HFF-Myc (cell line): ENCODE measurements around the gene NHLRC4.

ENCODE experiments used
- DNase-seq: peaks from one replicate; pipeline ENCODE4 v3.0.0-alpha.2; 2011; ENCODE audit warnings: low read depth; ENCODE audit errors: extremely low read depth
- H3K4me3 ChIP-seq: replicated peaks from 2 replicates; pipeline ENCODE4 v1.5.1; 2011; ENCODE audit warnings: low read depth, mild to moderate bottlenecking, control low read depth, low read length
- TF ChIP-seq, protein P1 (sequence below): IDR thresholded peaks from 2 replicates; pipeline ENCODE4 v1.5.1; 2012; ENCODE audit warnings: mild to moderate bottlenecking, low read depth, low read length, control low read depth; ENCODE audit errors: missing control alignments

Gene NHLRC4

DNA sequence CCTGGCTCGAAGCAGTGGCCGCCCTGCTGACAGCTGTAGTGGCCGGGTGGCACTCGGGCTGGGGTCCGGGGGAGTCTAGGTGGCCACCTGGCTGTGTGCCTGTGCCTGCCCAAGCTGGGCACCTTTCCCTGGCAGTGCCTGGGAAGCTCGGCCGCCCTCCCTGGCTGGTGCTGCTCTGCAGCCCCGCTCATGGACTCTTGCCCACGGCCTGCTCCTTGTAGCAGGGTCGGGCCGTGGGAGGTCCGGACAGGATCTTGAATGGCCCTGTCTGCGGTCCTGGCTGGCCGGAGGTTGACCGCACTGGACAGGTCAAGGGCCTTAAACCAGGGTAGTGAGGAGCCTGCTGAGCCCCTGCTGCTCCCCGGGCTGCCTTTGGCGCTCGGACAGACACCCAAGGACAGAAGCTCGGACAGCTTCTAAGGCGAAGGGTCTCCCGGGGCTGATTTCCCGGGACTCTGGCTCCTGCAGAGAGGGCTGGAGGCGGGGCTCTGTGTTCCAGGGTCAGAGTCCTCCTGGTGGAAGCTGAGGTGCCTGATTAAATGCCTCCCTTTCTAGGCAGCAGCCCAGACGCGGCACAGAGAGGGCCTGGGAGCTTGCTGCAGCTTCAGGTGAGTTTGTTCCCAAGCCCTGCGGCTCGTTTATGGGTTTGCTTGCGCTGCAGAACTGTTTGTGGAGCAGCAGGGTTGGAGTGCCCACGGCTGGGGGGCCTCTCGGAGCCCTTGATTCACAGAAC lies 33.2 kb upstream of the NHLRC4 start:
- no peak overlapping the region for H3K4me3 ChIP-seq
- TF ChIP-seq, protein P1, sequence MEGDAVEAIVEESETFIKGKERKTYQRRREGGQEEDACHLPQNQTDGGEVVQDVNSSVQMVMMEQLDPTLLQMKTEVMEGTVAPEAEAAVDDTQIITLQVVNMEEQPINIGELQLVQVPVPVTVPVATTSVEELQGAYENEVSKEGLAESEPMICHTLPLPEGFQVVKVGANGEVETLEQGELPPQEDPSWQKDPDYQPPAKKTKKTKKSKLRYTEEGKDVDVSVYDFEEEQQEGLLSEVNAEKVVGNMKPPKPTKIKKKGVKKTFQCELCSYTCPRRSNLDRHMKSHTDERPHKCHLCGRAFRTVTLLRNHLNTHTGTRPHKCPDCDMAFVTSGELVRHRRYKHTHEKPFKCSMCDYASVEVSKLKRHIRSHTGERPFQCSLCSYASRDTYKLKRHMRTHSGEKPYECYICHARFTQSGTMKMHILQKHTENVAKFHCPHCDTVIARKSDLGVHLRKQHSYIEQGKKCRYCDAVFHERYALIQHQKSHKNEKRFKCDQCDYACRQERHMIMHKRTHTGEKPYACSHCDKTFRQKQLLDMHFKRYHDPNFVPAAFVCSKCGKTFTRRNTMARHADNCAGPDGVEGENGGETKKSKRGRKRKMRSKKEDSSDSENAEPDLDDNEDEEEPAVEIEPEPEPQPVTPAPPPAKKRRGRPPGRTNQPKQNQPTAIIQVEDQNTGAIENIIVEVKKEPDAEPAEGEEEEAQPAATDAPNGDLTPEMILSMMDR: no peak
- DNase-seq: no peak

DNA sequence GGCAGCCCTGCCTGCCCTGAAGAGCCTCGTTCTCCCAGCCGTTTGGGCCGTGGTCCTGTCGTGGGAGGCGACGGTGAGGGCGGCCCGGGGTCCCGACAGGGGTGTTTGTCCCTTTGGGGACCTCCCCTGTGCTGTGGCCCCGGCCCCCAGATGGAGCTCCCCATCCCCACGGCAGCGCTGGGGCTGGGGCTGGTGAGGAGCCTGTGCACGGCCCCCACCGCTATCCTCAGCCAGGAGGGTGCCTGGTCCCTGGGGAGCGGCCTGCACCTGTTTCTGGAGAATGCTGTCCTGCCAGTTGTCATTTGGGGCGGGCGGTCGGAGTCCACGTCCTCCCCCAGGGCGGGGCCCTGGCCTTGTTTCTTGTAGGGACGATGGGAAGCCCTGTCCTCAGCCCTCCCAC lies 32.7 kb upstream of the NHLRC4 start:
- TF ChIP-seq, protein P1: no peak
- H3K4me3 ChIP-seq: no peak overlapping the region
- DNase-seq: no peak

DNA sequence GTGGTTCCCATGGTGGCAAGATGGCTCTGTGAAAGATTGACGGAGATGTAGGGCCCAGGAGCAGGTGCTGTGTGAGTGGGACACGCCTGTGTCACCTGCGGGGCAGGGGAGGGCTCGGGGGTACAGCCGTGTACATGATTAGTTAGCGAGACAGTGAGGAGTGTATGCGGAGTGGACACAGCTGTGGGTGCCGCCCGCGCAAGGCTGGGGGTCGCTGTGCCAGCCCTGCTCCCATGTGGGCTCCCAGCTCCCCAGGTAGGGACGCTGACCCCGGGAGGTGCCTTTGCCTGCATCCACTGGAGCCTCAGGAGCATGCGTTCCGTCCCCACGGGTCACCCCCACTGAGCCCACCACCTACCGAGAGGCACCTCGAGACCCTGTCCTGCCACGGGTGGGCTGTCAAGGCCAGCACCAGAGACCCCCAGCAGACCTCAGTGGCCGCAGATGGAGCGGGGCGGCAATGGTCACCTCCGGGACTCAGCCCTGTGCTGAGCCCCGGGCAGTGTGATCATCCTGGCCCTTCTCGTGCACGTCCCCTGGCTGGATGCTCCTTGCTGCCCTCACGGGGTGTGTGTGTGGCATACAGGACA lies 31.9 kb upstream of the NHLRC4 start:
- TF ChIP-seq, protein P1: no peak
- no peak for DNase-seq
- H3K4me3 ChIP-seq: no peak overlapping the region

DNA sequence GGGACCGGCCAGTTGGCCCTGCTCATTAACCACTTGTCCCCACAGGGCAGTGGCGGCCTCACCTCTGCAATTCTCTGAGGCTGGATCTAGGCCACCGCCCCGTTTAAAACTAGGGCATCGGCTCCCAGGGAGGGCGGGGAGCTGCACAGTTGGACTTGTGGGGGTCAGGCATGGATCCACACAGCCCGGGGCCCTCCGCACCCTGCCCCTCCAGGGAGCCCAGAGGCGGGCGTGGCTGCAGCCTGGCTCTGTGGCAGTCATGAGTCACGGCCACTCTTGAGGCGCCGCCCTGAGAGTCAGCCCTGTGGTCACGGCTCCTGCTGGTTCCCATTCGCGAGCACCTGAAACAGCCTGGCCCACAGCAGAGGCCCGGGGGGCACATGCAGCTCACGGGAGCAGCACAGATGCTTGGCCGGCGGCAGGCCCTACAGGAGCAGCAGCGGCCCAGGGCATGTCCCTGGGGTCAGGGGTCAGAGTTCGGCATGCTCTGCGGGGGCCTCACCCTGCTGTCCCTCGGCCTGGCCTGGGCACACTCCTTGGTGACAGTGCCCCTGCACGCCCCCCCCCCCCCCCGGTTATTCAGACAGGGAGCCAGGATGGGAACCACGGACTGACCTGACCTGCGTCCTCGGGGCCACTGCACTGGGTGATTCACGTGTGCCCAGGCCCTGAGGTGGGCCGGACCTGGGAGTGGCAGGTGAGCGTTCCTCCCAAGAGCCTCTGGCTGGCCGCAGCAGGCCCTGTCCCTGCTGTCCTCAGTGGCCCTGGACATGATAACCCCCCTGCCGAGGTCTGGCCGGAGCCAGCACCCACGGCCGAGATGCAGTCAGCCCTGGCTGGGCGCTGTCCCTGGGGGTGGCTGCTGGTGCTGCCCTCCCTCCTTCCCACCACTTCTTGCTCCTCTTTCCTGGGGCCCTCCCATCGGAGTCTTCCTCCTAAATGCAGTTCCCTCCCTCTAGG lies 31.1 kb upstream of the NHLRC4 start:
- no peak overlapping the region for H3K4me3 ChIP-seq
- DNase-seq: no peak
- TF ChIP-seq, protein P1: no peak

DNA sequence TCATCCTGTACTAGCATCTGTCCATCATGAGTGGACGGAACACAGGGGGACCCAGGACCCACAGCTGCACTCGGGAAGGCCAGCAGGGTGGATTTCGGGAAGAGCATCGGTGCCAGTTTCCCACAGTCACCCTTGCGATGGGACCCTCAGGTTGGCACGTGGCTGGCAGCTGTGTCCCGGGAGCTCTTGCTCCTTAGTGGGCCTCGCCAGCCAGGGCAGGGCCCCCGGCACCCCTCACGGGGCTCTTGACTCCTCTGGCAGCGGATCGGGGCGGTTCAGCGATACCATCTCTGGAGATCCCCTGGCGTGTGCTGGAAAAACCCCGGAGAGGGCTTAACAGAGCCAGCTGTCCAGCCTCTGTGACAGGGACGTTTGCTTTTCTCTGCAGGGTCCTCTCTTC lies 30.1 kb upstream of the NHLRC4 start:
- TF ChIP-seq, protein P1: no peak
- no peak overlapping the region for H3K4me3 ChIP-seq
- DNase-seq: no peak

DNA sequence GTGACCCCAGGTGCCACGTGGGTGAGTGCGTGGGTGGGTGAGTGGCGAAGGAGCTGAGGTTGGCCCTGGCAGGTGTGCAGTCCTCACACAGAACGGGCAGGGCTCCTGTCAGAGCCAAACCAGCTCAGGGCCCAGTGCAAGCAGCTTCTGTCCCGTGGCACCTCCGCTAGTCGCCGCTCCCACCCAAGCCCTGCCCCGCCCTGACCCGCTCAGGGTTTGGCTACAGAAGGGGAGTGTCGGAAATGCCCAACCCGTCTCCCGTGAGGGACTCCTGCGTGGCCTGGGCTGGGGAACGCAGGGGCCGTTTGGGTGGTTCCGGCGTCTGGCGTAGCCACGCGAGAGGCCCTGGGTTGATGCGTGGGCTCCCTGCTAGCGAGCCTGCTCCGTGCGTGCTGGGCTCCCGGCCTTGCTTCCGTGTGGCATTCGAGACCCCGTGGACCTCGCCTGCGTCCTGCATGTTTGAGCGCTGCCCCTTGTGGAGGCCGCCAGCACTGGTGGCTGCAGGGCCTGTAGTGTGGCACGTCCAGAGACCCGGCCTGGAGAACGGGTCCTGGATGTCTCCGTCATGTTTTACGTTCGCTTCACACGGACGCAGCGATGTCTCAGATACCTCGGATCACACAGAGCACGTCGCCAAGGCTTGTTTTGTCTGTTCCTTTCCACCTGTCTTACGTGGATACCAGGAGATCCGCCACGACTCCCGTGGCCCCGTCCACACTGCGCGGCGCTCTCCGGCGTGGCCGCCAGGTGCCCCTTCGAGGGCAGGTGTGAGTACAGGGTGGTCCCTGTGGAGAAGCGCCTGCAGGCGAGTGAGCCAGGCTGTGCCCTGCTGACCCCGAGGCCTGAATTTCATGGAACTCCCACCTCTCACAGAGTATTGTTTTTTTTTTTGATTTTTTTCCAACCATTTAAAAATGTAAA lies 29.1 kb upstream of the NHLRC4 start:
- no peak for DNase-seq
- H3K4me3 ChIP-seq: no peak overlapping the region
- TF ChIP-seq, protein P1: peak; percentile 6
